D341Med (cell line): ENCODE measurements around the gene ARF3.
"Not testable (repeated sequence)": the region's sequence is repeated elsewhere in the genome, so short reads cannot be mapped to it uniquely, and the experiment has no call there.

ENCODE experiments used
- DNase-seq: peaks from one replicate; pipeline ENCODE4 v3.0.0; 2012; ENCODE audit warnings: low spot score

The ARF3 gene

DNA sequence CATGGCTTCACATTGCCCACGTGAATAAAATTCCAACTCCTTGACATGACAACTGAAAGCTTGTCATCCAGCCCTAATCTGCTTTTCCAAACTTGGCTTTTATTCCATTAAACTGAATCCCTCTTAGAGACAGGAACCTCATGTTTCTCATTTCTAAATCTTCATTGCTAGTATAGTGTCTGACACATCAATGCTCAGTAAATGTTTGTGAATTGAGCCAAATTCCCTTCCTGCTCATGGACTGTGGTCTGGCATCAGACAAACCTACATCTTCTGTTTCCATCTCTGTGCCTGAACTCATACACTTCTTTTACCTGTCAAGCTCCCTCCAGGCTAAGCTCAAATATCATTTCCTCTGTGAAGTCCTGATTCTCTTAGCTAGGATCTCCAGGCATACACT, 27.7 kb downstream of the ARF3 start:
- no peak for DNase-seq

DNA sequence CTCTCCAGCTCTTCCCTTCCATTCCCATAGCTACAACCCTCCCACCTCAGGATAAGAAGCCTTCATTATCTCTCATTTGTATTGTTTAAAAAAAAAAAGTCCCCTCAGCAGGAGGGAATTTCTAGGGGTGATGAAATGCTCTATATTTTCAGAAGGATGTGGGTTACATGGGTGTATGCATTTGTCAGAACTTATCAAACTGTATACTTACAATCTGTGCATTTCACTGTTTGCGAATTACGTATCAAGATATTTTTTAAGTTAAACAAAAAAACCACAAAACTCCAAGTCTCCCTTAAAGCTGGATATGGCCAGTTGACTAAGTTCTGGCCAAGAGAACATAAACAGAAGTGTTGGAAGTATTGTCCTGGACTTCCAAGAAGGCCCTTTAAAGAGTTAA, 30.0 kb downstream of the ARF3 start:
- DNase-seq, result no peak

DNA sequence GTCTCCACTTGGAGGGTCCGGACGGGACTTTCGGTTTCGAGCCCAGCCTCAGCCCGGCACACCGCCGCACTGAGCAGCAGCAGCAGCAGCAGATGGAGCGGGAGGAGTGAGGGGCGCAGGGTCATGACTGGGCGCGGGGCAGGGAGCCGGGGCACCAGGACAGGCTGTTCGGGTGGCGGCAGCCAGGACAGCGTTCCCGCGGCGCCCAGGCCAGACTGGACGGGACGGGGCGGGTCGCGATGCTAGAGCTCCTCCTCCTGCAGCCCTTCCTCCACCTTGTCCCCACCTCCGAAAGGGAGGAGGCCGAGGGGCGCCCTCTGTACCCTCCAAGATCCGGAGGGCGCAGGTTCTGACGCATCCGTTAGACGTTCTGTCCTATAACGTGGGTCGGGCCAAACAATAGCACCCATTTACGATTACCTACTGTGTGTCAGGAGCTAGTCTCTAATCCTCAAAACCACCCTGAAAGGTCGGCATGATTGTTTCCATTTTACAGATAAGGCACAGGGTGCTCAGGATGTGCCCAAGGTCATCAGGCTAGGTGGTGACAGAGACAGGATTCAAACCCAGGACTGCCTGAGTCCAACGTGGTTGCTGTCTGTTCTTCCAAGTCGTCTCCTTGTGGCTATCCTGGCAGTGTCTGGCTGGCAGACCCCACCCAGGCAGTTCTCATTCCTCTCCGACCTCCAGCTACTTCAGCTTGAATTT, 31.8 kb downstream of the ARF3 start, which contains the start of gene FKBP11:
Gene FKBP11 (minus strand): TSS at position 189 of the 708 bp plus-strand sequence. CDS start 64 bp downstream, at position 125.
- DNase-seq, result peak; percentile 72

GRCh38 chr12:48924617-48925303, 32.5 kb downstream of the ARF3 start:
- DNase-seq, result peak; percentile 77

- DNase-seq, result no peak
Measured at GRCh38 chr12:48923117-48923516, 34.2 kb downstream of the ARF3 start.

DNA sequence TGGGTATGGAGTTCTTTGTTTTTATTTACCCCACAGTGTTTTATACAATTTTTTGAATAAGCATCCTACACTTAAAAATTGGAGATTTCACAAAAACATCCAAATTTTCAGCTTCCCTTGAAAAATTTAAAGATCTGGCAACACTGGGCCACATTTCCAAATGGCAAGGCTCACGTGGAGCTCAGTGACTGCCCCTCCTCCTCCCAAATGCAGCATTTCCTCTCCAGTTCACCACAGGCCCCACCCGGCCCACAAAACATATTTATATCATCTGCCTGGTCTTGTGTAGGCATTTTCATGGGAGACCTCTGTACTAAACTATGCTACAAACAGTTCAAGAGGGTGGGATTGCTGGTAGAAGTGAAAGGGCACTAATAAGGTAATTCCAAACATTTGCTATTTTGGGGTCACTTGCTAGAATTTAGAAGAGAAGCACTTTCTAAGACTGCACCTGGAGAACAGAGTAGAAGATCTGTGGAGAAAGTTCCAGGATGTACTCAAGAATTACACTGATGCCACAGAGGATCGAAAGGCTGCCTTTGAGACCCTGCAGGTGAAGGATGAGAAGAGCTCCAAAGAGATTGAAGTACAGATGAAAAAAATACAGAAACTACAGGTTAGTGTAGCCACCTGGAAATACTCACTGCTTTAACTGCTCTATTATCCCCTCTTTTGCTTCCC, 39.3 kb downstream of the ARF3 start:
- no peak for DNase-seq

GRCh38 chr12:48910196-48910595, 47.1 kb downstream of the ARF3 start:
- DNase-seq, result no peak

DNA sequence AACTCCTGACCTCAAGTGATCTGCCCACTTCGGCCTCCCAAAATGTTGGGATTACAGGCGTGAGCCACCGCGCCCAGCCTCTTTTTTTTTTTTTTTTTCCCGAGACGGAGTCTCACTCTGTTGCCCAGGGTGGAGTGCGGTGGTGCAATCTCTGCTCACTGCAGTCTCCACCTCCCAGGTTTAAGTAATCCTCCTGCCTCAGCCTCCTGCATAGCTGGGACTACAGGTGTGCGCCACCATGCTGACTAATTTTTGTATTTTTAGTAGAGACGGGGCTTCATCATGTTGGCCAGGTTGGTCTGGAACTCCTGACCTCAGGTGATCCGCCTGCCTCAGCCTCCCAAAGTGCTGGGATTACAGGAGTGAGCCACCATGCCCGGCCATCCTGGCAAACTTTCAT, 47.6 kb downstream of the ARF3 start:
- not testable (repeated sequence) for DNase-seq

DNA sequence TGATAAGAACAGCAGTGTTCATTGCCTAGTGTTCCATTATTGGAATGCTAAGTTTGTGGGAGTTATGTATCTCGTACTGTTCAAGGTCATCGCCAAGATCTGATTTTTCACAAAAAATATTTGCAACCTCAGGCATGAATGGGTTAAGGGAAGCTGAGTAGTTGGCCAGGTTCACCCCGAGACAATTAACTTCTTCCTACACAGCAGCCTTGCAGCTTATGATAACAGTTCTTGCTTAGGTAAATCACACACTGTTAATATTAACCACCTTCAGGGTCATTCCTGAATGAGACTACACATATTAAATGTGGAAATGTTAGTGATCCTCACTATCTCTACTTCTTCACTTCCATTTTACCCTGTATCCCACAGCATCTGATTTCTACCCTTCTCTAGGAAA, 50.0 kb downstream of the ARF3 start:
- DNase-seq, result no peak

- DNase-seq, result peak; percentile 88
Measured at GRCh38 chr12:48903982-48904411, 53.3 kb downstream of the ARF3 start.

- no peak for DNase-seq
Measured at GRCh38 chr12:48903363-48903981, 53.8 kb downstream of the ARF3 start.

GRCh38 chr12:48901278-48901677, 56.0 kb downstream of the ARF3 start:
- DNase-seq, result no peak

DNA sequence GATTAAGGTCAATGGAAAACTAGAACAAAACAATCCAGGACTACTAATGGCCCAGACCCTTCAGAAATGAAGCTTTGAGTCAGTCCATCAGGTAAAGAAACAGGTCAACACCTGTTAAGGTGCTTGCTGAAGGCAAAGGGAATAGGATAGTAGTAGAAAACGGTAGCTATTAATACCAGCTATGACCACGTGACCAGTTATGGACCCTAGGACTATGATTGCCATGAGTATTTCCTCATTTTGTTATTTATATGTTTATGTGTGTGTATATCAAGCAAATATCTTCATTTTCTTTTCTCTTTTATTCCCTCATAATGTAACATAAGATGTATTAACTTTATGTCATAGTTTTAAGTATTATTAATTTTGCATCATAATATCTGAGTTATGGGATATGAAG, 57.6 kb downstream of the ARF3 start:
- no peak for DNase-seq

DNA sequence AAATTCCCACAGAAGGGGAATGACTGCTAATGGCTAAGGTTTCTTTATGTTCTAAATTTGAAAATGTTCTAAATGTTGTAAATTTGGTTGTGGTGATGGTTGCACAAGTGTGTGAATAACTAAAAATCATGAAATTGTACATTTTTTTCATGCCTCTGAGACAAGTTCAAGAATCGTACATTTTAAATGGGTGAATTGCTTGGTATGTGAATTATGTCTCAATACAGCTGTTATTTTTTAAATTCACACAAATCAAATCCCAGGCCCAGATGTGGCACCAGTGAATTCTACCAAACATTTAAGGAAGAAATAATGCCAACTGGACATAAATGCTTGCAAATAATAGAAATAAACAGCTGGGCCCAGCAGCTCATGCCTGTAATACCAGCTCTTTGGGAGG, 63.0 kb downstream of the ARF3 start:
- DNase-seq, result no peak

- DNase-seq, result peak; percentile 85
Measured at GRCh38 chr12:48890657-48891418, 66.4 kb downstream of the ARF3 start.

DNA sequence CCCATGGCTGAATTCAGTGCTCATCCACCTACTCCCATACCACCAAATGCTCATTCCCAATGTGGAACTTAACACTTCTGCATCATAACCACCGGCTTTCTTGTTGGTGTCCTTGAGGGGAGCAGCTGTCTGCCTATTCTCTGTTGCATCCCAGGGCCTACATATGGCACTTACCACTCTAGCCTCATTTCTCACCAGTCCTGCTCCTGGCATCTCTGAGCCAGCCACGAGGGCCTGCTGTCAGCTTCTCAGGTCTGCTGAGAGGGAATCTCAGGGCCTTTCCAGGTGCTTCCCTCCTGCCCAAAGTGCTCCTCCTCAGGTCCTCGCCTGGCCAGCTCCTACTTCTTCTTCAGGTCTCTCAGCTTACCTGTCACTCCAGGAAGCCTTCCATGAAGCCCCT, 67.6 kb downstream of the ARF3 start:
- no peak for DNase-seq
